SU-DHL-6 (cell line): Measurements from ENCODE around the gene TMEM69.

Source experiments
- CTCF ChIP-seq: fragments of 200-600 bp; sonication (generic); IDR thresholded peaks from one replicate; pipeline ENCODE4 v1.5.1; 2017; ENCODE audit warnings: antibody characterized with exemption, mild to moderate bottlenecking, low read length, moderate library complexity; ENCODE audit not compliant: insufficient read depth, poor library complexity, severe bottlenecking
- EZH2phosphoT487 ChIP-seq: fragments of 200-600 bp; sonication (generic), shearing (Covaris generic); conservative IDR thresholded peaks from 2 replicates; pipeline ENCODE4 v1.6.1; 2018; ENCODE audit warnings: mild to moderate bottlenecking, antibody characterized with exemption, low read length, moderate library complexity, mixed read lengths

GRCh38 chr1:45722809-45723208 is 34.8 kb downstream of the TMEM69 start:
- TF ChIP-seq CTCF (no peak), EZH2phosphoT487 (no peak)
